GM19025 (cell line): ENCODE data around the gene WNT9A.

ENCODE experiments used
- ATAC-seq: cut with Tn5 transposase; IDR thresholded peaks from one replicate; pipeline ENCODE4 v1.9.1; 2021; ENCODE audit warnings: mild to moderate bottlenecking, low read depth, moderate library complexity; ENCODE audit not compliant: unreplicated experiment

The WNT9A gene

DNA sequence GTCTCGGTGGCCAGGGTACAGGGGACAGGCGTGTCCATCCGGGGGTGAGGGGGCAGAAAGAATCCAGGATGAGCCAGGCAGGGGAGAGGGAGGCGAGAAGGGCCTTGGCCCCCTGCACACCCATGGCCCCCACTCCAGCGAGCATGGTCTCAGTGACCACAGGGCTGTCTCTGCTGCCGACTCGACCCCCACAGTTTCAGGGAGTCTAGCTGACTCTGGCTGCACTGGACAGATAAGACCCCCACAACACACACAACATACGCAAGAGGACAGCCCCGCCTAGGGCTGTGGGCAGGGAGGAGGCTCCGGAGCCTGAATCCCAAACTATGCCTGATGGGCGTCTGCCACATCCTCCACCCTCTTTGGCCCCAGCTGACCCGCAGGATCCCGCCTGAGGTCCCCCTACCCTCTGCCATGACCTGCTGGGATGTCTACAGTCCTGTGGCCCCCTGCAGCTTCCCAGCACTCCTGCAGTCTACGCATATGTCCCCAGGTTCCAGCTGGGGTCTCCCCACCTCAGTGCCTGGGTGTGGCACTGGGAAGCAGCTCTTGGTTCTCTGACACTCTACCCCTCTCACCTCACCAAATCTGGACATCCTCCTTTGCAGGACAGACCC, 22.0 kb downstream of the WNT9A start:
- ATAC-seq = no peak

DNA sequence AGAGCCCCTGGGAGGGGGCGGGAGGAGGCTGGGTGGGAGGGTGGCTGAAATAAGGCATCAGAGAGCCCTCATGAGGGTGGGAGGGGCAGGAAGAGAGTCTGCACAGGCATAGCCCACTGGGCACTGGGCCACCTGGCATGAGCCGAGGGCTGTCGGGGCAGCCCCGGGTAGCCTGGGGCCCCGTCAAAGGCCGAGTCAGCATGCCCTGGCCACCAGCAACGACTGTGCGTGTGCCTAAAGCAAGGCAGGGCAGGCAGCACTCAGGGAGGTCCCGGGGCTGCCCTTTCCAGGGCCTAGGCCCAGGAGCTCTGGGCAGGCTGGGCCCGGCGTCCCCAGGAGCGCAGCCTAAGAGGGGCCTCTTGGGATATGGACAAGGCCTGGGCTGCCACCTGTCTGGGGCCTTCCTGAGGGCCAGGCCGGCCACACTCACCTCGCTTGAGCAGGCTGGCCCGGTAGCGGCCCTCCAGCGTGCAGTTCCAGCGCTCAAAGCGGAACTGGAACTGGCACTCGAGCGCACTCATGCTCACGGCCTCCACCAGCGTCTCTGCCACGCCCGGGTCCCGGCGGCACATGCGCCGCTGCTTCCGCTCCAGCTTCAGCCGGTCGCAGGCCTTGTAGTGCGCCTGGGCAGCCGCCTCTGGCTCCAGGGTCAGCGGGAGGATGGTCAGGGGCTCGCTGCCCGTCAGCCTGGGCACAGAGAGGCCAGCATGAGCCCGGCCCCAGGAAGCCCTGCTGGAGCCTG, 22.7 kb downstream of the WNT9A start:
- ATAC-seq = no peak

DNA sequence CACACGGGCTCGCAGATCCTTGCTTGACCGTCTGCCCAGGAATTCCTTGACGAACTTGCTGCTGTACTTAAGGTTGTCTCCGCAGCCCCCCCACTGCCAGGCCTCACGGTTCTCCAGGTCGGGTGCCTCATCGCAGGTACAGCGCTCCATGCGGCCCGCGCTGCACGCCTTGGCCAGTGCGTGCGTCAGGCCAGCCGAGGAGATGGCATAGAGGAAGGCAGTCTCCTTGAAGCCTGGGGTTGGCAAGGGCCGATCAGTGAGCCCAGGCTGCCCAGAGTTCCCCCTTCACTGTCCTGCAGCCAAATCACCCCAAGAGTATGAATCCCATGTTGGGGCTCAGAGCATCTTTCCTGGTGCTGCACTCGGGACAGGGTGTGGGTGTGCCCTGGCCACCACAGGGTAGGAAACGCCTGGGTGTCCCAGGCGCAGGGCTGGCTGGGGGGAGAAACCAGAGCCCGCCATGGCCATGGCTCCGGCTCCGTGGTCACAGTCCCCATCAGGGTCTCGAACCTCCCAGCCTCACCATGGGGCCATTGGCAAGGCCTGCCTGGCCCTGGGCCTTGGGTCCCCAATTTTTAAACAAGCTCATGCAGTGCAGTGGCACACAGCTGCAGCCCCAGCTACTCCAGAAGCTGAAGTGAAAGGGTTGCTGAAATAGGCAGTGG, 23.4 kb downstream of the WNT9A start:
- ATAC-seq = no peak

DNA sequence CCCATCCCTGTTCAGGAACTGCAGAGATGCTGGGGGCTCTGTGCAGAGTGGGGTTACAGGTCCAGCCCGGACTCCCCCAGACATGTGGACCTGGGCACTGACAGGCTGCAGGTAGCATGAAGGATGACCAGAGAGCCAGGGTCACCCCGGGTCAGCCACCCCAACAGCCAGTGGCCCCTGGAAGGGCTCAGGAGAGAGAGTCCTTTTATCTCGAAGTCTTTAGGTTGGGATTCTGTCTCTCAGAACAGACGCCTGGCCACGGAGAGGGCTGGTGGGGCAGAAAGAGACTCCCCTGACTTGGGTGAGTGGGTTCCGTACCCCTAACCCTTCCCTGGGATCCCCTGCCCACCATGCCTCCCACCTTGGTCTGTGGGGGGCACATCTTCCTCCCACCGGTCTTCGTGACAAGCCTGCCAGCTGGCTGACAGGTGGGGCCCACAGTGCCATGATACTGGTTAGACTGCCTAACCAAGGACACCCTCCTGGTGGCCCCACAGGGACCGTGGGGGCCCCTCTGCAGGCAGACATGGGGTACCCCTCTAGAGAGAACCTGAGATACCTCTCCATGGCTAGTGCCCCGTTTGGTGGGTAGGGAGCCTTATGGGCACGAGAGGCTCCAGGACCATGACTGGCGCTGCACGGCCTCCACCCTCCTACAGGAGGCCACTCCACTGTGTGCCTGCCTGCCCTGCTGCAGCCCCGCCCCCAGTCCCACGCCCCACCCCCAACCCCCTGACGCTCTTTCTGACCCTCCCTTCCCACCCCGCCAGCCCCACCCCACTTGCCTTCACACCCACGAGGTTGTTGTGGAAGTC, 24.2 kb downstream of the WNT9A start:
- no peak for ATAC-seq

DNA sequence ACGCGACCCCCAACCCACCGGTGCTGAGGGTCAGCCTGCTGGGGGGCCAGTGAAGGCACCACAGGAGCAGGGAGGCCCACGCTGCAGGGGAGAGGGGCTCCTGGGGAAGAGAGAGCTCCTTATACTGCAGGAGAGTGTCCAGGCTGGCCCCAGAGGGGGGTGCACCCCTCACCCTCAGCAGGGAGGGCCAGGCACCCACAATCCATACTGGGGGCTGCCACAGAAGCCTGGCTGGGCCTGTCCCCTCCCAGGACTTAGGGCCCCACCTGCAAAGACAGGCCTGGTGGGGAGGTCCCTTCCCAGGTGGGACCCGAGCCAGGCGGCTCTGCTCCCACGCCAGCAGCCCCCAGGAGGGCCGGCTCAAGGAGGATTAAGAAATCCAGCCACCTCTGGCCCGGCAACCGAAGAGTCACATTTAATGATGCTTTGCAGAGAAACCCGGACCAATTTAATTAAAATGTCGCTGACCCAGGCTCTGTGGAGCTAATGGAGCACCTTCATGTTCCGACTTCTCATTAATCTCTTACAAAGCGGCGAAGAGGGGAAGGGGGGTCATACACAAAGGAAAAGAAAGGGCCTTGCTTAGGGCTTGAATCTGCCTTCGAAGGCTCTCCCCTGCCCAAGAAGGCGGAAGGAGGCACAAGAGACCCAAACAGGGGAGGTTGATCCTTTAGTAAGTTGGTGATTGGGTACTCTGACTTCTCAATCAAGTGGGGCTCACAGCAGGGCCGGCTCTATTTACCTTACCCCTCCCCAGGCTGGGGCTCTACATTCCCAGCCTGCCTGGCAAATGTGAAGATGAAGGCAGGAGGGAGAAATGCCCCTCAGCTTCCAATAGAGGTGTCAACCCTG, 25.0 kb downstream of the WNT9A start:
- no peak for ATAC-seq

DNA sequence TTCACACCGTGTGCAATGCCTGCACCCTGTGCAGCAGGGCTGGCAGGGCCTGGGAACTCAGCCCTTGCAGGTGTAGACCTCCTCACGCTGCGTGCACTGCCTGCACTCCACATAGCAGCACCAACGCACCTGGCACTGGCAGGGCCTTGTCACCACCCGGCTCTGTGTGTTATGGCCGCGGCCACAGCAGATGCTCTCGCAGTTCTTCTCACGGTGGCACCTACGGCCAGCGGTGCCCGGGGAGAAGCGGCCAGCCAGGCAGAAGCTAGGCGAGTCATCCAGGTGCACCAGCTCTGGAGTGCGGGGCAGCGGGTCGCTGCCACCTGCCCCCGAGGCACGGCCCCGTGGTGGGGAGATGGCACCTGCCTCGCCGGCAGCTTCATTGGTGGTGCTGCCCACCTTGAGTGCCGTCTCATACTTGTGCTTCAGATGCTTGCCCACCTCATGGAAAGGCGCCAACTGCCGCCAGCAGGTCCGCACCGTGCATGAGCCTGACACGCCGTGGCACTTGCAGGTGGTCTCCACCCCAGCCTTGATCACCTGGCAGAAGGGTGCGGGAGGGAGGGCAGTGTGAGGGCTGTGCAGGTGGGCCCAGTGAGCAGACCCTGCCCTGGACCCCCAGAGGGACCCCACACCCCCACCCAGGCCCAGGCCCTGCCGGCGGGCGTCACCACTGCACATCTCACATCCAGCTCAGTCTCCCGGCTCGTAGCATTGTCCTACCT, 26.1 kb downstream of the WNT9A start:
- ATAC-seq = no peak

DNA sequence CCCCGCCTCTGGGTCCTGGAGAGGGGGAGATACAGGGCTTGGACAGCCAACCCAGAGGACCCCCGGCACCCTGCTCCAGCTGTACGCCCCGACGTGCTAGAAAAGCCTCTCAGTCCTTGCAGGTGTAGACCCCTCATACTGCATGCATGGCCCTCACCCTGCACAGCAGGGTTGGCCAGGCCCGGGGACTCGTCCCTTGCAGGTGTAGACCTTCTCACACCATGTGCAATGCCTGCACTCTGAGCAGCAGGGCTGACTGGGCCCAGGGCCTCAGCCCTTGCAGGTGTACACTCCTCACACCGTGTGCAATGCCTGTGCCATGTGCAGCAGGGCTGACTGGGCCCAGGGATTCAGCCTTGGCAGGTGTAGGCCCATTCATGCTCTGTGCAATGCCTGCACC, 26.8 kb downstream of the WNT9A start:
- no peak for ATAC-seq

DNA sequence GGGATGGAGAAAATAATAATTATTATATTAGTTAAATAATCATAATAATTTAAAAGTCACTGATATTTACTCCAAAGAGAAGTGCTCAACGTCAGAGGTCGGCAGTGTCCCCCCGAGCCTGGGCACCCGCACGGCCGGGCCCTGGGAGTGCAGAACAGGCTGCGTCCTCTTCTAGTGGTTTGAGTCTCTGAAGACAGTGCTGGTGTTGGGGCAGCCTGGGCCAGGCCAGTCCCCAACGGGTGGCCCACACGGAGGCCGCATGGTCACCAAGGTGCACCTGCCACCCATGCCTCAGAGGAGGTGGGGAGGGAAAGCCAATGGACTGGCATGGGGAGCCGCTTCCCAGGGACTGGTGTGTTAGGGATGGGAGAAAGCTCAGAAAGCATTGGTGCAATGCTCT, 27.3 kb downstream of the WNT9A start:
- ATAC-seq = no peak

DNA sequence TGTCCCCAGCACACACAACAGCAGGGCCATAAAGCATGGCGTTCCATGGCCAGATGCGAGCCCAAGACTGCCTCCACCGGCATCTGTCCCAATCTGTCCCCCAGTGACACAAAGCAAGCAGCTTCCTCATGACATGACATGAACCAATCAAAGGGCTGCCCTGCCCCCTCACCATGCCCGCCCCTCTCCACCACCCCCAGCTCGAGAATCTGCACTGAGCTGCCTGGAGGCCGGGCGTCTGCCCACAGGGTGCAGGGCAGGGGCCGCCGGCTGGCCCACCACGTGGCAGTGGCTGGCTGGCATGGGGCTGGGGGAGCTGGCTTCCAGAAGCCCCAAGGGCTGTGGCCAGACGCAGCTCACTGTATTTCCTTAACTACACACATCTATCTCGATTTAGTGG, 27.8 kb downstream of the WNT9A start:
- ATAC-seq = no peak

DNA sequence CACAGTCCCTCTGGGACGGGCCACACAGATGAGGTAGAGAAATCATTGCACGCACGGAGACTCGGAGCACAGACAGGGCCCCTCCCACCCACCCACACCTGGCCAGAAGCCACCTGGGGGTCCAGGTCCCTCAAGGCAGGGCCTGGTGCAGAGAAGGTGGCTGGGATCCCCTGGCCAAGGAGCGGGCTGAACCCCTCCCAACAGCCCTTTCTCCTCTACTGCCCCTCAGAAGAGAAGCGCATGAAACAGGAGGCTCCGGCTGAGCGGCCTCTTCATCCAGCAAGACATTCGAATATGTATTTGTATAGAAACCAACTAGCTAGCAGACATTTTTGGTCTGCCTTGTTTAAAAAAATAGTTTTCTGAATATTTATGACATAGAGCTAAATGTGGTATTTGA, 29.0 kb downstream of the WNT9A start:
- ATAC-seq = no peak

DNA sequence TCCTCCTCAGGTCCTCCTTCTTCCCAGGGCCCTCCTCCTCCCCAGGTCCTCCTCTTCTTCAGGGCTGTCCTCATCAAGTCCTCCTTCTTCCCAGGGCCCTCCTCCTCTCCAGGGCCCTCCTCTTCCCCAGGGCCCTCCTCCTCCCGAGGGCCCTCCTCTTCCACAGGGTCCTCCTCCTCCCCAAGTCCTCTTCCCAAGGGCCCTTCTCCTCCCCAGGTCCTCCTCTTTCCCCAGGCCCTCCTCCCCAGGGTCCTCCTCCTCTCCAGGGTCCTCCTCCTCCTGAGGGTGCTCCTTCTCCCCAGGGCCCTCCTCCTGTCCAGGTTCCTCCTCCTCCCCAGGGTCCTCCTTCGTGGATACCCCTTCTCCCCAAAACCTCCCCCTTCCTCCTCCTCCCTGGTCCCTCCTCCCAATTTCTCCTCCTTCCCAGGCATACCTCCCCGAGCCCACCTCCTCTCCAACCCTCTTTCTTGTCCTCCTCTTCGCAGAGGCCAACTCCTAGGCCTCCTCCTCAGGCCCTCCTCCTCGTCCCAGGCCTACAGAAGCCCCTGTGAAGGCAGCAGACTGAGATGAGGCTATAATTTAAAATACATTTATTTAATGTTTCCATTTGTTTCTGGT, 29.5 kb downstream of the WNT9A start:
- ATAC-seq = no peak

DNA sequence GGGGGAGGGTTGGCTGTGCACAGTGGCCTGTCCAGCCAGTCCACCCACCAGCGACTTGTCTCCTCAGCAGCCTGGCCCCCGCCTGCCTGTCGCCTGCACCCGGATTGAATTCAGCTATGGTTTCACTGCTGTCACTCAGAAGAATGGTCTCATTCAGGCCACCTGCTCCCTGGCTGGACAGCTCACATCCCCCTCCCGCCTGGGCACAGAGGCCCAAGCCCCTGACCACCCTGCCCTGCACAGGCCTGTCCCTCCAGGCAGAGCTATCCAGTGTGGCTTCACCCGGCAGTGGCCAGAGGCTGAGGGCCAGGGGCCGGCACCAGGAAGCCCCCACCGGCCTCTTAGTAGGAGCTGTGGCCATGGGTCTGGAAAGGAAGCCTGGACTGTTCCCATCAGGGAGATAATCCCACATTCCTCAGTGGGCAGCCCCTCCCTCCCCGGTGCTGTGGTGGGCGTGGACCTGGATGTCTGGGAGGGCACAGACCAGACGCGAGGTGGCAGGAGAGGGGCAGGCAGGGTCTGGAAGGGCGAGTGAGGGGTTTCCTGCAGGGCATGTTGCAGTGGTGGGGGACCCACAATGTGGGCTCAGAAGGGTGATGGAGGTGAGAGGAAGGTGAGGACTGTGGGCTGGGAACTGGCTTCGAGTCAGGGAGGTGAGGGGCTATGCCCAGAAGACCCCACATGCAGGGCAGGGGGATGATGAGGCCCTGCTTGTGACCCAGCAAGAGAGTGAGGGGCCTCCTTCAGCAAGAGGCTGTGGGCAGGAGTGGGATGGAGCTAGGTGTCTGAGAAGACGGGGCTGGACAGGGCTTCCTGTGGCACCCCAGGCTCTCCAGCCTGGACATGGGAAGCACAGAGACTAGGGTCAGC, 30.4 kb downstream of the WNT9A start:
- no peak for ATAC-seq

DNA sequence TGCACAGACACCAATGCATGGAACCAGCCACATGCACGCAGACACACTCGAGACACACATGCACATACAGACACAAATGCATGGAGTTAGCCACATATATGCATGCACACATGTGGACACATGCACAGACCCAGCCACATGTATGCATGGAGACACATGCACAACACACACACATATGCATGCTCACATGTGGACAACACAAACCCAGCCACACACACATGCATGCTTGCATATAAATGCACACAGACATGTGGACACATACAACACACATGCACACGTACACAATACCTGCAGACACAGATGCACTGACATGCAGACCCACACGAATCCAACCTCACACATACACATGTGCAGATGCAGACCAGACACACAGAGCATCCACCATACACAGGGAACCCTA, 31.1 kb downstream of the WNT9A start:
- no peak for ATAC-seq

DNA sequence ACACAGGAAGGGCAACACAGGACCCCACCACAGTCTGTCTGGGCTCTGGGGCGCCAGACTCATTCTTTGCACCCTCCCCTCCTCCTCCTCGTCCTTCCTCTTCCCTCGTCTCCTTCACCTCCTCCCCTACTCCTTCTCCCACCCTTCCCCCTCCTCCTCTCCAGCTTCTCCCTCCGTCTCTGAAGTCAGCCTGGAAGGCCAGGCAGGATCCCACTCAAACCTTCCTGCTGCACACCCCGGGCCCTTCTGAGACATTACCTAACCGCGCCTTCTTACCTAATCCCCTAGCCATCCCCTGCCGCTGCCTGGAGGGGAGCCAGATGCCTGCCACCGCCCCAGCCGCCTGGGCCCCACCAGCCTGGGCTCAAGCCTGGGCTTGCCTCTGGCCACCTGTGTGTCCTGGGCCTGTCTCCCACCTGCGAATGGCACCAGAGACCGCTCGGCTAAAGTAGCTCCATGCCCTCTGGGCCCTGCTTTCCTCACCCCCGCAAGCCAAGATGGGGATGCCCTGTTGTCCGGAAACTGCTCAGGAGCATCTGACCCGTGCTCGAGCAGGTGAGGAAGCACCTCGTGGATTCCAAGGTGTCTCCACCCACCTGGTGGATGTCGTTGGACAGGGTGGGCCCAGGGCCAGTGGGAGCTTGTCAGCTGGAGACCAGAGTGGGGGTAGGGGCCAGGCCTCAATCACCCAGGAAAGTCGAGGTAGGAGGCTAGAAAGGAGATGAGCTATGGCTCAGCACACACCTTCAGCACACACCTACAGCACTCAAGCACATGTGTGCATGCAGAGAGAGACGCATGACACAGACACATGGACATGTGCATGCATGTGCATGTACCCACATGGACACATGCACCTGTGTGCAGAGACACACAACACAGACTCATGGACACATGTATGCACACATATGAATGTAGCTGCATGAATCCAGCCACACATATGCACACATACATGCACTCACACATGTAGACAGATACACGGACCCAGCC, 31.9 kb downstream of the WNT9A start:
- ATAC-seq = no peak

DNA sequence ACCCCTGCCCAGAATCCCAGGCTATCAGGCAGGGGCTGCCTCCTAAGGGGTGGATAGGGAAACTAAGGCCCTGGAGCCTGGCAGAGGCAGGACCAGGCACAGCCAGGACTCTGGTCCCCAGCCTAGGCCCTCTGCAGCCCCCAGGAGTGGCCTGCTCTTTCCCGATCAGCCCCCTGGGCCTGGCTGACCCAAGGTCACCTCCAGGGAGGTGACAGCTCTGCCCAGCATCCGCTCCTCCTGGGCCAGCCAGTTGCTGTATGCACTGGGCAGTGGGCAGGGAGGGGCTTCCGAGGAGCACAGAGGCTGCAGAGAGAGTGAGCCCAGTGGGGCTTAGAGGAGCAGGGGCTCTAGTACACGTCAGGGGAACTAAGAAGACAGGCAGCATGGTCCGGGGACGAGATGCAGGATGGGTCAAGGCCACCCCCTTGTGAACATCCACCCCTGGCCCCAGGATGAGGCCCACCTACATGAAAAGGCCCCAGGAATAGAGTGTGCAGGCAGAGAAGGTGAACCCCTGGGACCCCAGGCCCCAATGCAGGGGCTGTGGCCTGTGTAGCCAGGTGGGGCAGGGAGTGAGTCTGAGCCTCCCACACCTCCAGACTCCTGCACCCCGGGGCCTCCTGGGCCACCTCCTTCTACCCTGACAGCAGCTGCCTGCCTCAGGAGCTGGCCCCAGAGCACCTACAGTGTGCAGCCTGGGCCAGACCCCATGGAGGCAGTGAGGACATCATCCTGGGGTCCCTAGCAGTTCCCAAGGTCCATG, 32.8 kb downstream of the WNT9A start:
- ATAC-seq = no peak
